GM19043 (cell line): ENCODE data around the gene NLRP1.

Experiments used
- ATAC-seq: cut with Tn5 transposase; IDR thresholded peaks from one replicate; pipeline ENCODE4 v1.9.1; 2021; ENCODE audit warnings: low read depth; ENCODE audit not compliant: unreplicated experiment

Gene NLRP1

DNA sequence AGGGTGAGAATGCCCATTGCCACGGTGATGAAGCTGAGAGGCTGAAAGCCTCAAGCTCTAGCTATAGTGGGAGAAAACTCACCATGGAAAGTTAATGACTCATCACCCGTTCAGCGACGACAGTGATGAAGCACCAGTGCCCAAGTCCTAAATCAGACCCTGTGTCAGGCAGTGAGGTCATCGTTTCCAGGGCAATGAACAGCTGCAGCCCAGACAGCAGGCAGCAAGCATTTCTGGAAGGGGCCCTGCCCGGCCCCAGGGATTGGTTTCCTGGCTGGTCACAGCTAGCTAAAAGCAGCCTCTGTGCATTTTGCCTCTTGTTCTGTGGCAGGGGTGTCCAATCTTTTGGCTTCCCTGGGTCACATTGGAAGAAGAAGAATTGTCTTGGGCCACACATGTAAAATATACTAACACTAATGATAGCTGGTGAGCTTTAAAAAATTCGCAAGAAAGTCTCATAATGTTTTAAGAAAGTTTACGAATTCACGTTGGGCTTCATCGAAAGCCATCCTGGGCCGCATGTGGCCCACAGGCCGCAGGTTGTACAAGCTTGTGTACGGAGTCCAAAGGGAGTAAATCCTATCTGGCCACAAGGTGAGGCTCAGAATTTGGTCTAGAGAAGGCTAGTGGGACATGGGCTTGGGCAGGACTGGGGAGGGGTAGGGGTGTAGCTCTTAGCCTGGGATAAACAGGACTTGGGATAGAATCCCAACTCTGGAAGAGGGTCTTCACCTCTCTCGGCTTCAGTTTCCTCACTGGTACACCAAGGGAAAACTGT is 57.3 kb downstream of the NLRP1 start:
- no peak for ATAC-seq

DNA sequence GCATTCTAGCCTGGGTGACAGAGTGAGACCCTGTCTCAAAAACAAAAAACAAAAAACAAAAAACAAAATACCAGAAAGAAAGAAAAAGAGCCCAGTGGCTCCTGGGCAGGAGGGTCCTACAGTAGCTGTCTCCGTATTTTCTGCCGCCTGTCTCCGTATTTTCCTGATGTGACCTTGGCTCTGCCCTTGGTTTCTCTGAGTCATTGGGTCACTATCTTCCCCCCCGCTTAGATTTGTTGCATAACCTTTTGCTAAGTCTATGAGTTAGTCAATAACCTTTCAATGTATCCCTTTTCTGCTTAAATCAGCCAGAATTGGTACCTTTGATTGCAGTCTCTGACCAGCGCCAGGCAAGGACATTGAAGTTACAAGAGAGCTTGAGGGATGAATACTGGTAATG is 61.1 kb downstream of the NLRP1 start:
- ATAC-seq = no peak

DNA sequence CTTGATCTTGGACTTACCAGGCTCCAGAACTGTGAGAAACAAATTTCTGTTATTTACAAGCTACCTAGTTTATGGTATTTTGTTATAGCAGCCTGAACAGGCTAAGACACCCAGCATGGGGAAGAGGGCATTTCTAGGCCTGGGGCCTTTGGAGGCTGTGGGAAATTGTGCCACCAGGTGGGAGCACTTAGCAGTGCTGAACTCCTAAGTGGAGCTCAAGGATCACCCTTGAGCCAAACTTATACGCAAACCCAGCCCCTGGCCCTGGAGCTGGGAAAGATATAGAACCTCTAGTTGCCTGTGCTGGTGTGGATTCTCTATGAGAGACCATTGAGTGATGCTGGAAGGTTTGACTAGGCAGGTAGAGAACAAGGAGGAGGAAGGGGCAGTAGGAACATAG is 61.8 kb downstream of the NLRP1 start:
- no peak for ATAC-seq

DNA sequence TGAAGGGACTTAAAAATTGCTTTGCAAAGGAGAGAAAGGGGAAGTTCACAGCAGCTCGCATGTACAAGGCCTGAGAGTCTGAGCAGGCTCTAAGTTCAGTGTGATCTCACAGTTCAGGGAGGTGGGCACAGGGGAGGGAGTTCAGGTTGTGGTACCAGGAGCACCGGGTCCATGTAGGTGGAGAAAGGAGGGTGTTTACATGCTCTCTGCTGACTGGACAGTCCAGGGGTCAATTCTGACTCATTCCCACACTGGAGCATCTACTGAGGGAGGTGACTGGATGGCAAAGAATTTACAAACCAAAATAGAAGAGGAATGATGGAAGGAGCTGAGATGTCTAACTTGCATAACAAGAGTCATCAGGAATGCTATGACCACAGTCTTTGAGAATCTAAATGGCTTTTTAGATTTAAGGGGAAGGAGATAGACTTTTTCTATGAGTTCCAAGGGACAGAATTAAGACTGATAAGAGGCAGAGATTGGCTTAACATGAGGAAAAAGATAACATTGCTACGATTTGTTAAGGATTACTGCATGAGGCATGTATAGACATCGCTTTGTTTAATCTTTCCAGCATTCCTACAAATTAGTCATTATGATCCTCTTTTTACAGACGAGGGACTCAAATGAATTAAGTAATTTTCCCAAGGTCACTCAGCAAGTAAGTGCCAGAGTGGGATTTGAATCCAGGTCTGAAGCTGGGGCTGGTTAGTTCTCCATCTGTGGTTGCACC is 68.1 kb downstream of the NLRP1 start:
- ATAC-seq = no peak

DNA sequence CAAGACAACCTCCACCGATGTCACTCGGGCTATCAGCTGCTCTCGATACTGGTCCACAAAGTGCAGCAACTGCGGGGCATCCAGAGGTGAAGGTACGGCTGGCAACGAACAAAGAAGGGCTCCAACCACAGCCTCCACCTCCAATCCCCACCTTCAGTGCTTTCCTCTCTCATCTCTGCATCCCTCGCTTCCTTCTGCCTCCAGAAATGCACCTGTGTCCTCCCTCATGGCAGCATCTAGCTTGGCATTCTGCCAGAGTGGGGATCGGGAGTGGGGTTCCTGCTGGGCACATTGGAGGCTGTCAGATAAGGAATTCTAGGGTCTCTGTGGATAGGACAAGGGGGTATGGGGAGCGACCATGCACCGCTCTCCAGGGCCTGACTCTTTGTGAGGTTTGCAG is 69.3 kb downstream of the NLRP1 start:
- no peak for ATAC-seq

DNA sequence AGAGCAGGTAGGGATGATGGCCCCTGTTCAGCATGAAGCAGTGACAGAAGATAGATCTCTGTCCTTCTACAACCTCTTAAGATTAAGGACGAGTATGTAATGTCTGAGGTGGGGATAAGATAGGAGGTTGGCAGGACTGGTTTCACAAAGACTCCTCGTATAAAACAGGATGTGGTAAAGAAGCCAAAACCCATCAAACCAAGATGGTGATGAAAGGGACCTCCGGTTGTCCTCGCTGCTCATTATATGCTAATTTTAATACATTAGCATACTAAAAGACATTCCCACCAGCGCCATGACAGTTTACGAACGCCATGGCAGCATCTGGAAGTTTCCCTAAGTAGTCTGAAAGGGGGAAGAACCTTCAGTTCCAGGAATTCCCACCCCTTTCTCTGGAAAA is 70.7 kb downstream of the NLRP1 start:
- ATAC-seq = no peak

DNA sequence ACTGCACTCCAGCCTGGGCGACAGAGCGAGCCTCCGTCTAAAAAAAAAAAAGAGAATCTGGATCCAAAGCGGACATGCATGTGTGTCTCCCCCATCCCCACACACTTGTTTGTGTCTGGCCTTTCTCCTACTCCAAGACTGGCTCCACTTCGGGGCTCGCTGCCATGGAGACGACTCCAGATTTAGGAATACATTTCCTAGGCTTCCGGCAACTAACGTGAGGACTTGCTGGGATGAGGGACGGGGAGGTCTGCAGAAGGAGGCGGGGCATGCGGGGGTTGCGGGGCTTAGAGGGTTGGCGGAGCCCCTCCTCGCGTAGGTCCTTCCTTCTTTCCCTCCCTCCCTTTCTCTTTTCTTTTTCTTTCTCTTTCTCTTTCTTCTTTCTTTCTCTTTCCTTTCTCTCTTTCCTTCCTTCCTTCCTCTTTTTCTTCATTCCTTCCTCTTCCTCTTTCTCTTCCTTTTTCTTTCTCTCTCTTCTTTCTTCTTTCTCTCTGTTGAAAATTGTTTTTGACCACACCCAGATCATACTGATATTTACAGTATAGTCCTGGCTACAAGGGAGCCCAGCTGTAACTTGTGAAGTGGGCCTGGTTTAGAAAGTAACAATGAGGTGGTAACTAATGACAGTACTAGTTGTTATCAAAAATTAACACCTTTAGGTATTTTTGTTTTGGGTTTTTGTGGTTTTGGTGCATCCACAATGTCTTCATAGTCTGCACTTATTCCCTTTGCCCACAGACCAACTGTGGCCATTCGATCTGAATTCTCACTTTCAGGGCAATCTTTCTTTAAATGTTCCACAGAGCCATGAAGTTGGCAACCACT is 72.7 kb downstream of the NLRP1 start:
- ATAC-seq = no peak

DNA sequence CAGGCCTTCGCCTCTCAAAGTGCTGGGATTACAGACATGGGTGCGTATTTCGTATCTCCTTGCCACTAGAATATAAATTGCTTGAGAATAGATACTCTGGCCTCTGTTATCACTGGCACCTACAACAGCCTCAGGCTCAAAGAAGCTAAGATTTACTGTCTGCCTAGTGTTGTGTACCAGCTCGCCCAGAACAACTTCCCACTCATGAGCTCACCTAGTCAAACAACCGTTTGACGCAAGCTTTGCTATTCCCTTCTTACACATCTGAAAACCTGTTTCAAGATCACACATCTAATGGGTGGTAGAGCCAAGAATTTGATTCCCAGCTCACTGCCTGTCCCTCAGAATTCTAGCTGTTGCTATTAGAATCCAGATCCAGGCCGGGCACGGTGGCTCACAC is 73.5 kb downstream of the NLRP1 start:
- ATAC-seq = no peak

DNA sequence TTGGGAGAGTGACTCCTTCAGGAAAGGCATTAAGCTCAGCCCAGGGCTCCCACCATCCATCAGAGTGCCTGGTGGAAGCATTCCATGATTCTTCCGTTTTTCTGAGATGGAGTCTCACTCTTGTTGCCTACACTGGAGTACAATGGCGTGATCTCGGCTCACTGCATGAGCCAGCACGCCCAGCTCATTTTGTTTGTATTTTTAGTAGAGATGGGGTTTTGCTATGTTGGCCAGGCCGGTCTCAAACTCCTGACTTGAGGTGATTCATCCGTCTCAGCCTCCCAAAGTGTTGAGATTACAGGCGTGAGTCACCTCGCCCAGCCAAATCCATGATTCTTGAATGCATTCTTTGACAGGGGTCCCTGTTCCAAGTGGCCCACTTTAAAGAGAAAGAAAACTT is 74.8 kb downstream of the NLRP1 start:
- no peak for ATAC-seq

DNA sequence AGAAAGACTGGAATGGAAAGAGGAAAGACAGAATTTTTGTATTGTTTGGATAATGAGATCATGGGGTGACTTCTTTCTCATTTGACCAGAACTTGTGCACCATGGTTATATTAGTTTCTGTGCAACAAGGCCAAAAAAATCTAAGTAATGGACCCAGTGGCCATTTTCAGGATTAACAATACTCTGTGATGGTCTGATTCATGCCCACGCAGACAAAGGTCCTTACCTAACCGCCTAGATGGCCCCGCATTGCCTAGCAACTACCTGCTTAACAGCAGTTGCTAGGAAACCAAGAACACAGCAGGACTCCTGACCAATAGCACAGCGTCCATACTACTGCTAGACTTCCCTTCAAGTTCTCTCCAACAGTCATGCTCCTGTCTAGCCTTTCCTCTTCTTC is 75.5 kb downstream of the NLRP1 start:
- ATAC-seq = no peak

DNA sequence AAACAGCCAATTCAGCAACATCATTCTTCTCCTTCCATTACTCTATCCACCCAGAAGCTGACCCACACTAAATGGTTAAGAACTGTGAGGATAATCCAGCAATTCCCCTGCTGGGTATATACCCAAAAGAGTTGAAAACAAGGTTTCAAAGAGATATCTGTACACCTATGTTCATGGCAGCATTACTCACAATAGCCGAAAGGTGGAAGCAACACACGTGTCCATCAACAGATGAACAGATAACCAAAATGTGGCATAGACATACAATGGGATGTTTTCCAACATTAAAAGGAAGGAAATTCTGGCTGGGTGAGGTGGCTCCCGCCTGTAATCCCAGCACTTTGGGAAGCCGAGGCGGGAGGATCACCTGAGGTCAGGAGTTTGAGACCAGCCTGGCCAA is 78.0 kb downstream of the NLRP1 start:
- ATAC-seq = no peak

DNA sequence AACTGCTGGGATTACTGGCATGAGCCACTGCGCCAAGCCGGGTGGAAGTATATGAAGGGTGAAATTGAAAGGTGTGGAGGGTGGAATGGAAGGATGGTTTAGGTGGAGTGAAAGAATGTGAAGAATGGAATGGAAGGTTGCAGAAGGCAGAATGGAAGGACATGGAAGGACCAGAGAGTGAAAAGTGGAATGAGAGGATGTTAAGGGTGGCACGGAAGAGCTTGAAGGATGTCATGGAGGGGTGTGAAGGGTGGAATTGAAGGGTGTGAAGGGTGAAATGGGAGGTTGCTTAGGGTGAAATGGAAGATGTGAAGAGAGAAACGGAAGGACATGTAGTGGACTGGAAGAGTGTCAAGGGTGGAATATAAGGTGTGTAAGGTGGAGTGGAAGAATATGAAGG is 81.8 kb downstream of the NLRP1 start:
- ATAC-seq = no peak

DNA sequence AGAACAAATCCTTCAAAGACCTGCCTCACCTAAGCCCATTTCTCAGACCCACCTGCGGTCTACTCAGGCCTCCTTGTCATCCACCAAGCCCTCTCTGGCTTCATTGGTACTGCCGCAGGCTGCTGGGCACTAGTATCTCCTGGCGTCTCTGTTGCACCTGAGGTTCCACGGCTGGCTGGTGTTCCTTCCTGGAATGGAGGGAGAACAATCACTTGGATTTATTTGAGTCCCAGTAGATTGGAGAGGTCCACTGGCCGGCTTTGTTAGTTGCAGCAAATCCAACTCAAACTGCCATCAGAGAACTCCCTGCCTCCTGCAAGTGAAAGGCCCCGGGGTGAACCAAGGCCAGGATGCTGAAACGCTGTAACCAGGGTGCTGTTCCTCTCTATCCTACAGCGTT is 82.6 kb downstream of the NLRP1 start:
- ATAC-seq = no peak

DNA sequence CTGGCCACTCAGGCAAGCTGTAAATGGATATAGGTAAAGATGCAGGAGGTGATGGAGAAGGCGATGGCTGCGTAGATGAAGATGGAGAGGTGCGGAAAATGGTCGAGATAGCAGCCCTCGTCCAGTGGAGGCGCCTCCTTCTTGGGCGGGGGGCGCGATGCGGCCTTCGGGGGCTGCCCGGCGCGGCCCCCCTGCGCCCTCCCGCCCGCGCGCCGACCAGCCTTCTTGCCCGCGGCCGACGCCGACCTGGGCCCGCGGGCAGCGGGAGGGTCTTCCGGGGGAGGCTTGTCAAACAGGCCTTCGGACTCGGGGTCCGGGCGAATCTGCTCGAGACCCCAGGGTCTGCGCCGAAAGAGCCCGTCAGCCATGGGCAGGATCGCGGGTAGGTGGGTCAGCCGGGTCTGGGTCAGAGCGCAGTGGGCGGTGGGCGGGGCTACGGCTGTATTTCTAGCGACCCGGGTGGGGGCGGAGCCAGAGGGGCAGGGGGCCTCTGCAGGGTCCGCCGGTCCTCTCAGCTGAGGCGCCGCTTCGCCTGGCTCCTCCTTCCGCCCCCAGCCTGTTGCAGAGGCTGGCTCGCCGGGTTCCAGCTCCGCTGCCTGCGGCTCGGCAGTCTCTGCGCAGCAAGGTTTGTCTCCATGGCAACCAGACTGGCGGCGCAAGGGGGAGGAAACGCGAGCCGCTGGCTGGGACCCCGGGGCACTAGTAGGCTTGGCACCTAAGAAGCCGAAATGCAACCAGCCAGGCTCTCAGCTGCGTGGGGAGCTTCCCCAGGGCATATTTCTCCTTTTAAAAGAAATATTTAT is 83.5 kb downstream of the NLRP1 start:
- no peak for ATAC-seq

DNA sequence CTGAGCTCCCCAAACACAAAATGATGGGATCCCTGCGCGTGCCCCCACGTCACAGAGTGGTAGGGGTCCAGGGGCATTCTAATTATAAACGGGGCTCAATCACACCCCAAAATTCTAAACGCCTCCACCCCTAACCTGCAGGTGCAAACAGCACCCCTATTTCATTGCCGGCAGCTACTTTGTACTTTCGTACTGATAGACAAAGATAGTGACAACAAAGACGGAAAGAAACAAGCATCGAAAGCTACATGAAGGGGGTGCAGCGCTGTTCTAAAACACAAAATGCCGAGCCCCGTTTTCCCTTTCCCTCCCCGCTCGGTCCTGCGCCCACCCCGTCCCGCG is 84.1 kb downstream of the NLRP1 start:
- ATAC-seq = no peak

DNA sequence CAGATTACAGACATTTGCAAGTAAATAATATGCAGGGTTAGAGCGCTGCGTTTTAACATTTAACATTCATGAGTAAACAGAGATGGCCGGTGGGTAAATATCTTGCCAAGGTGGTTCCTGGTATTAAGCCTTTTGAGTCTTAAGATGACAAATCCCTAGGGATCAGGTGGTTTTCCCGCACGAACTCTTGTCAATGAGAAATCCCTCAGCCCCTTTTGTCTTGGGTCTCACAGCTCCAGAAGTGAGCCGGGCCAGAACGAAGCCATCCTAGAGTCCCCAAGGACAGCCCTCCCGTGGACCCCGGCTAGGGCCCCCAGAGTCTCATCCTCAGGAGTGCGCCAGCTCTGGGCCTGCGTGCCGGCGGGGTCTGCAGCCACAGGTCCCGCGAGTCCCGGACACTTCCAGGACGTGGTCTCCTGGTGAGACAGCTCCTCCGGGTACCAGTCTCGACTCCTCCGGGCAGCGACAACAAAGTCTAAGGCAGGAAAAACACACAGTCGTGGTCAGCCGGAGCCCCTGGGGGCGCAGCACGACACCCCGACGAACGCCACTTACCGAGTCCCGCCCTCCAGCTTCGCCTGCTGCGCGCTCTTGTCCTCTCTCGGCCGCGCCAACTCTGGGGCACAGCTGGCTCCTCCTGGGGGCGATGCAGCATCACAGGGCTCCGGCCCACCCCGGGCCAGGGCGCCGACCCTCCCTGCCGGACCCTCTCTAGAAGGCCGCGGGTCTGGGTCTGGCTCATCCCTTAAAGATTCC is 84.7 kb downstream of the NLRP1 start:
- ATAC-seq = no peak

DNA sequence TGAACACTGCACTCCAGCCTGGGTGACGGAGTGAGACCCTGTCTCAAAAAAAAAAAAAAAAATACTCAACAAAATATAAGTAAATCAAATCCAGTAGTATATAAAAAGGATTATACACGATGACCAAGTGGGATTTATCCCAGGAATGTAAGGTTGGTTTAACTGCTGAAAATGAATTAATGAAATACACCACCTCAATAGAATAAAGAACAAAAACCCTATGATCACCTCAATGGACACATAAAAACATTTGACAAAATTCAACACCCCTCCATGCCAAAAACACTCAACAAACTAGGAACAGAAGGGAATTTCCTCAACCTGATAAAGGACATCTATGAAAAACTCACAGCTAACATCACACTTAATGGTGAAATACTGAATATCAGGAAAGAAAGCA is 91.3 kb downstream of the NLRP1 start:
- no peak for ATAC-seq

DNA sequence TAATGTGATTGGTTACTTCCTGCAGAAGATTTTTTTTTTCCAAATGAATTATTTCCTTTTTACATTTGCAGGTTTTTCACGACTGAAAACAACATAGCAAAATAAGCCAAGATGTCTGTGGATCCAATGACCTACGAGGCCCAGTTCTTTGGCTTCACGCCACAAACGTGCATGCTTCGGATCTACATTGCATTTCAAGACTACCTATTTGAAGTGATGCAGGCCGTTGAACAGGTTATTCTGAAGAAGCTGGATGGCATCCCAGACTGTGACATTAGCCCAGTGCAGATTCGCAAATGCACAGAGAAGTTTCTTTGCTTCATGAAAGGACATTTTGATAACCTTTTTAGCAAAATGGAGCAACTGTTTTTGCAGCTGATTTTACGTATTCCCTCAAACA is 95.6 kb downstream of the NLRP1 start:
- ATAC-seq = no peak

DNA sequence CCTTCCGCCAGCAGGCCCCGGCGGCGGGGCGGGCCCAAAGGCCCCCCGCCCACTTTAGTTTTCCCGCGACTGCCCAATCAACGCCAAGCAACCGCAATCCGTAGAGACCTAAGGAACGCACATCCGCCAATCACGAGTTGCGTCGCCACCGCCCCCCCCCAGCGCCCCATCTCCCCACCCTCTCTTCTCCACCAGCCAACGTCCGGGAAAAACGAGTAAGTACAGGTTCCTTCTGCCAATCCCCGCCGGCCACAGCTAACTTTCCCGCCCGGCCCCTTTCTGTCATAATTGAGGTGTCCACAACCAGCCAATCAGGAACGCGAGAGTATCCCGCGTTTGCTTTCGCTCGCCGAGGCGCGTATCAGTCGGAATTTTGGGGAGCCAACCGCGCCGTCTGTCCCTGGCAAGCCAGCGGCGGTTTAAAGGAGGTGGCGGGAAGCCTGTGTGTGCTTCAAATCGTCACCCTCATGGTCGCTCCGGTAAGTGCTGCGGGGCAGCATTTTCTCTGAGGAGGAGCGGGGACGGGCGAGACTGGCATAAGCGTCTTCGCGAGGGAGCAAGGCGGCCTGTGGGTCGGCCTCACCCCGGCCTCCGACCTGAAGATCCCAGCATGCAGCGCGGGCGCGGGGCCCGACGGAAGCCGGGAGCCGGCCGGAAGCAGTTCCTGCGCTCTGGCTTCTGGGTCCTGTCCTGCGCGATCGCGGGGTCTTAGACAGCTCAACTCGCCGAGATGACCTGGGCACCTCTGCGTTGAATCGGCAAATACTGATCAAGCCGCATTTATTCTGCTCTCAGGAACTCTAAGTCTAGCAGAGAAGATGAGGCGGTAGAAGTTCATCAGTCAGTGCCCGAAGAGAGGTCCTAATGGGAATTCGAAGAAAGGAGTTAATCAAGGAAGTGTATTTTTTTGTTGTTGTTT is 97.8 kb downstream of the NLRP1 start, which contains the start of gene MIS12:
Gene MIS12, plus strand, starts transcription at position 361 of the 919 bp plus-strand sequence. CDS start 2,297 bp downstream, outside the sequence.
- ATAC-seq = peak; percentile 80
